ENCODE measurements around the gene SRPK3.

The SRPK3 gene

GRCh38 chrX:153738056-153738605 is 42.7 kb upstream of the SRPK3 start:
- no peak for DNase-seq (ENCODE audit: low read depth in 1 of 2, low spot score in 1 of 2)
- TF ChIP-seq REST (IDR thresholded peaks at IDR 0.05; ENCODE audit: insufficient replicate concordance, low read depth) (no peak), POLR2AphosphoS5 (IDR thresholded peaks at IDR 0.05; ENCODE audit: low read depth) (no peak), GABPA (IDR thresholded peaks at IDR 0.05; ENCODE audit: low read depth) (no peak), CTCF (IDR thresholded peaks at IDR 0.05; ENCODE audit: insufficient read depth, low read length) (no peak), SPI1 (IDR thresholded peaks at IDR 0.05; ENCODE audit: borderline replicate concordance, low read depth) (no peak)
- Histone ChIP-seq H3K27me3 (ENCODE audit: insufficient read depth, poor library complexity, severe bottlenecking) (no peaks in the 10 kb centered on the region), H3K27ac (replicated peaks) (no peak overlapping the region), H3K4me3 (replicated peaks; ENCODE audit: insufficient read depth, low read length) (no peak overlapping the region)

DNA sequence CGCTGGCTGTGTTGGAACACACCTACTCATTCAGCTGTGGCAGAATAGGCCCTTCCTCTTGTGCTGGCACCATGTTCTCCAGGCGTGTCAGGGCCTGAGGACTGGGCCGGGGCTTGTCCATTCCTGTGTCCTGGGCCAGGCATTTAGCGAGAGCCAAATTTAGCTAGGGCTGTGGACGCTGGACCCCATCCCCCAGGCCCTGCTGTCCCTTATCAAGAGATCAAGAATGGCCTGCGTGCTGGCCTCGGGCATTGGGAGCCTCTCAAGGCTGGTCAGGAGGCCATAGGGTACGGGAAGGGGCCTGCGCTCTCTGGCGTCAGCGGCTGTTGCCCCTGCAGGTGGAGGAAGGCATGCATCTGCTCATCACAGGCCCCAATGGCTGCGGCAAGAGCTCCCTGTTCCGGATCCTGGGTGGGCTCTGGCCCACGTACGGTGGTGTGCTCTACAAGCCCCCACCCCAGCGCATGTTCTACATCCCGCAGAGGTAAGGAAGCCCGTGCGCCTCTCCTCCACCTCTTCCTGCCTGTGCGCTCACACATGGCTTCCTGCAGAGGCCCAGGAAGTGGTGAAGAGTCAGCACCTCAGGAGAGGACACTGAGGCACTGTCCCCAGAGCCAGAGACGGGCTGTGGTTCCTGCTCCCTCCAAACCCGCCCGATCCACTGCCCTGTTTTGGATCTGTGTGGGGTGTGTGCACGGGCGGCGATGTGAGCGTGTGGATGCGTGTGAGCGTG is 40.9 kb upstream of the SRPK3 start:
- H3K27me3 ChIP-seq (ENCODE audit: insufficient read depth, poor library complexity, severe bottlenecking): no peaks in the 10 kb centered on the region
- H3K27ac ChIP-seq (replicated peaks): no peak overlapping the region
- no peak overlapping the region for H3K4me3 ChIP-seq (replicated peaks; ENCODE audit: insufficient read depth, low read length)
- DNase-seq (ENCODE audit: low read depth in 1 of 2, low spot score in 1 of 2): no peak
- TF ChIP-seq POLR2AphosphoS5 (IDR thresholded peaks at IDR 0.05; ENCODE audit: low read depth): no peak
- no peak for TF ChIP-seq REST (IDR thresholded peaks at IDR 0.05; ENCODE audit: insufficient replicate concordance, low read depth)
- no peak for TF ChIP-seq CTCF (IDR thresholded peaks at IDR 0.05; ENCODE audit: insufficient read depth, low read length)
- no peak for TF ChIP-seq GABPA (IDR thresholded peaks at IDR 0.05; ENCODE audit: low read depth)
- no peak for TF ChIP-seq SPI1 (IDR thresholded peaks at IDR 0.05; ENCODE audit: borderline replicate concordance, low read depth)

DNA sequence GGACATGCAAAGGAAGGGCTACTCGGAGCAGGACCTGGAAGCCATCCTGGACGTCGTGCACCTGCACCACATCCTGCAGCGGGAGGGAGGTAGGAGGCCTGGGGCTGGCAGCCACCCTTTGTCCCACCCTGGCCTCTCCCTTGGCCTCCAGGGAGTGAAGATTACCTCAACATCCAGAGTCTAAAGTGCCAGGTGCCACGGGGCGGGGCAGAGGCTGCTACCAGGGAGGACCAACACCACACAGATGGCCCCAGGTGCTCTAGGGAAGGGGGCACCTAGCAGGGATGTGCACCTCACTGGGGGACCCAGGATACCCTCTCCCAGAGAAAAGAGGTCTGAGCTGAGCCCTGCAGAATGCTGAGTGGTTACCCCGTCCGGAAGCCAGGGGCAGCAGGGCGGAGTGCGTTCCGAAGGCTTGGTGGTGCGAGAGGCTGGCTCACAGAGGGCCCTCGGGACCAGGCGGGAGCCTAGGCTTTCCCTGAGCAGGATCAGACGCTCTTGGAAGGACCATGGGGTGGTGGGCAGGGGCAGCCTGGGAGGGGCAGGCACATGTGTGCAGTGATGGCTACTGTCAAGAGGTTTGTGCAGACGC is 40.1 kb upstream of the SRPK3 start:
- no peak for TF ChIP-seq GABPA (IDR thresholded peaks at IDR 0.05; ENCODE audit: low read depth)
- no peak for TF ChIP-seq CTCF (IDR thresholded peaks at IDR 0.05; ENCODE audit: insufficient read depth, low read length)
- TF ChIP-seq REST (IDR thresholded peaks at IDR 0.05; ENCODE audit: insufficient replicate concordance, low read depth): no peak
- TF ChIP-seq SPI1 (IDR thresholded peaks at IDR 0.05; ENCODE audit: borderline replicate concordance, low read depth): no peak
- no peak for TF ChIP-seq POLR2AphosphoS5 (IDR thresholded peaks at IDR 0.05; ENCODE audit: low read depth)
- no peak overlapping the region for H3K4me3 ChIP-seq (replicated peaks; ENCODE audit: insufficient read depth, low read length)
- no peaks in the 10 kb centered on the region for H3K27me3 ChIP-seq (ENCODE audit: insufficient read depth, poor library complexity, severe bottlenecking)
- no peak overlapping the region for H3K27ac ChIP-seq (replicated peaks)
- no peak for DNase-seq (ENCODE audit: low read depth in 1 of 2, low spot score in 1 of 2)
